HUES6 (cell line): Measurements from ENCODE around the gene TTLL9.
"Not testable (repeated sequence)": the region's sequence is repeated elsewhere in the genome, so short reads cannot be mapped to it uniquely, and the experiment has no call there.

ENCODE experiments used
- H3K27ac ChIP-seq: 2 replicates; pipeline ENCODE4 v1.7.0; 2013; ENCODE audit warnings: low read depth, mild to moderate bottlenecking, low read length, inconsistent platforms
- H3K27me3 ChIP-seq: 2 replicates; pipeline ENCODE4 v1.6.1; 2013; ENCODE audit warnings: low read length; ENCODE audit not compliant: control insufficient read depth, insufficient read depth
- H3K36me3 ChIP-seq: 2 replicates; pipeline ENCODE4 v1.6.1; 2013; ENCODE audit warnings: low read length; ENCODE audit not compliant: control insufficient read depth, insufficient read depth
- H3K4me1 ChIP-seq: 2 replicates; pipeline ENCODE4 v1.6.1; 2013; ENCODE audit warnings: low read length; ENCODE audit not compliant: control insufficient read depth, insufficient read depth
- H3K4me3 ChIP-seq: 2 replicates; pipeline ENCODE4 v1.5.1; 2013; ENCODE audit warnings: low read depth, low read length
- H3K9ac ChIP-seq: one replicate; pipeline ENCODE4 v1.6.1; 2013; ENCODE audit warnings: mild to moderate bottlenecking, low read length
- H3K9me3 ChIP-seq: 2 replicates; pipeline ENCODE4 v1.6.1; 2013; ENCODE audit warnings: low read depth, low read length; ENCODE audit not compliant: control insufficient read depth, insufficient read depth

The TTLL9 gene

GRCh38 chr20:31913431-31914157, 43.2 kb downstream of the TTLL9 start:
- H3K9me3 ChIP-seq: no peaks in the 10 kb centered on the region; the same call in 1 of the 2 replicates
- H3K4me3 ChIP-seq: no peak overlapping the region
- no peaks in the 10 kb centered on the region for H3K36me3 ChIP-seq
- peaks cover 30% of the 10 kb centered on the region for H3K4me1 ChIP-seq
- no peak overlapping the region for H3K27ac ChIP-seq
- no peak overlapping the region for H3K9ac ChIP-seq
- no peaks in the 10 kb centered on the region for H3K27me3 ChIP-seq

GRCh38 chr20:31914170-31914569, 43.7 kb downstream of the TTLL9 start:
- H3K9me3 ChIP-seq: no peaks in the 10 kb centered on the region; the same call in 1 of the 2 replicates
- no peak overlapping the region for H3K4me3 ChIP-seq
- peaks cover 31% of the 10 kb centered on the region for H3K4me1 ChIP-seq
- no peaks in the 10 kb centered on the region for H3K27me3 ChIP-seq
- H3K27ac ChIP-seq: no peak overlapping the region
- no peak overlapping the region for H3K9ac ChIP-seq
- no peaks in the 10 kb centered on the region for H3K36me3 ChIP-seq

GRCh38 chr20:31915491-31916280, 45.3 kb downstream of the TTLL9 start:
- Histone ChIP-seq H3K36me3 (no peaks in the 10 kb centered on the region), H3K9ac (no peak overlapping the region), H3K9me3 (no peaks in the 10 kb centered on the region; the same call in 1 of the 2 replicates), H3K27ac (no peak overlapping the region), H3K4me3 (no peak overlapping the region), H3K27me3 (no peaks in the 10 kb centered on the region), H3K4me1 (peaks cover 41% of the 10 kb centered on the region)

- no peak overlapping the region for H3K9ac ChIP-seq
- no peaks in the 10 kb centered on the region for H3K27me3 ChIP-seq
- no peak overlapping the region for H3K27ac ChIP-seq
- peaks cover 34% of the 10 kb centered on the region for H3K4me1 ChIP-seq
- H3K36me3 ChIP-seq: no peaks in the 10 kb centered on the region
- no peaks in the 10 kb centered on the region; the same call in 1 of the 2 replicates for H3K9me3 ChIP-seq
- no peak overlapping the region for H3K4me3 ChIP-seq
These were observed 46.3 kb downstream of the TTLL9 start for GRCh38 chr20:31916708-31917107.

GRCh38 chr20:31917962-31918412, 47.6 kb downstream of the TTLL9 start:
- H3K4me3 ChIP-seq: not testable (repeated sequence)

GRCh38 chr20:31918466-31919105, 48.2 kb downstream of the TTLL9 start:
- Histone ChIP-seq H3K36me3 (no peaks in the 10 kb centered on the region), H3K27me3 (no peaks in the 10 kb centered on the region), H3K9me3 (no peaks in the 10 kb centered on the region; the same call in 1 of the 2 replicates), H3K27ac (no peak overlapping the region), H3K4me1 (peaks cover 27% of the 10 kb centered on the region), H3K9ac (no peak overlapping the region), H3K4me3 (no peak overlapping the region)

More at GRCh38 chr20:31917962-31918412, 47.6 kb downstream of the TTLL9 start:
- not testable (repeated sequence) for H3K27me3 ChIP-seq, H3K9ac ChIP-seq, H3K36me3 ChIP-seq, H3K9me3 ChIP-seq, H3K27ac ChIP-seq
- peaks cover 25% of the 10 kb centered on the region for H3K4me1 ChIP-seq

- H3K9ac ChIP-seq: no peak overlapping the region
- H3K4me1 ChIP-seq: peaks cover 23% of the 10 kb centered on the region
- H3K36me3 ChIP-seq: no peaks in the 10 kb centered on the region
- H3K27ac ChIP-seq: no peak overlapping the region
- H3K27me3 ChIP-seq: no peaks in the 10 kb centered on the region
- H3K4me3 ChIP-seq: no peak overlapping the region
- no peaks in the 10 kb centered on the region; the same call in 1 of the 2 replicates for H3K9me3 ChIP-seq
These were observed 49.1 kb downstream of the TTLL9 start for GRCh38 chr20:31919410-31920155.

- Histone ChIP-seq H3K36me3 (no peaks in the 10 kb centered on the region), H3K27ac (no peak overlapping the region), H3K27me3 (no peaks in the 10 kb centered on the region), H3K9ac (no peak overlapping the region), H3K4me3 (no peak overlapping the region), H3K9me3 (no peaks in the 10 kb centered on the region; the same call in 1 of the 2 replicates), H3K4me1 (peaks cover 23% of the 10 kb centered on the region)
These were observed 49.9 kb downstream of the TTLL9 start for GRCh38 chr20:31920275-31920855.

- H3K9me3 ChIP-seq, H3K36me3 ChIP-seq, H3K9ac ChIP-seq, H3K27ac ChIP-seq, H3K27me3 ChIP-seq, H3K4me3 ChIP-seq: not testable (repeated sequence)
- peaks cover 23% of the 10 kb centered on the region for H3K4me1 ChIP-seq
These were observed 51.0 kb downstream of the TTLL9 start for GRCh38 chr20:31921480-31921879.

GRCh38 chr20:31922181-31922580, 51.7 kb downstream of the TTLL9 start:
- Histone ChIP-seq H3K27ac (no peak overlapping the region), H3K27me3 (no peaks in the 10 kb centered on the region), H3K9me3 (no peaks in the 10 kb centered on the region; the same call in 1 of the 2 replicates), H3K4me3 (no peak overlapping the region), H3K36me3 (no peaks in the 10 kb centered on the region), H3K4me1 (peaks cover 23% of the 10 kb centered on the region), H3K9ac (no peak overlapping the region)
